Uterus (tissue), 4 donors: ENCODE results near the gene AEBP2. TPM values are rescaled to one million over a fixed set of nuclear protein-coding genes. Genes with fewer than 3 reads are reported as not detected.
"Not testable (repeated sequence)": the region's sequence is repeated elsewhere in the genome, so short reads cannot be mapped to it uniquely, and the experiment has no call there.

Experiments used
- DNase-seq, 2 donors: peaks; one replicate each; pipeline ENCODE4 v3.0.0-alpha.2; 2019 to 2020
- H3K27ac ChIP-seq, 2 donors: fragments of 200-600 bp; sonication (generic); 1 replicate in 1 of 2; 2 replicates in 1 of 2; pipeline ENCODE4 v1.5.1; 2016 to 2018
- H3K27me3 ChIP-seq, 2 donors: fragments of 200-600 bp; sonication (generic); one replicate each; pipeline ENCODE4 v1.5.1; 2018 to 2019; ENCODE audit warnings: control low read depth in 1 of 2
- H3K36me3 ChIP-seq, 2 donors: fragments of 200-600 bp; sonication (generic); one replicate each; pipeline ENCODE4 v1.5.1; 2019; ENCODE audit warnings: control low read depth in 1 of 2
- H3K4me1 ChIP-seq, 2 donors: fragments of 200-600 bp; sonication (generic); one replicate each; pipeline ENCODE4 v1.5.1; 2018 to 2019; ENCODE audit warnings: control low read depth in 1 of 2
- H3K4me3 ChIP-seq, 2 donors: fragments of 200-600 bp; sonication (generic); 1 replicate in 1 of 2; 2 replicates in 1 of 2; pipeline ENCODE4 v1.5.1; 2018 to 2019; ENCODE audit warnings: mild to moderate bottlenecking in 1 of 2
- H3K9me3 ChIP-seq, 2 donors: fragments of 200-600 bp; sonication (generic); one replicate each; pipeline ENCODE4 v1.5.1; 2019; ENCODE audit warnings: control low read depth in 1 of 2
- CTCF ChIP-seq, 4 experiments: fragments of 200-600 bp in 2 of 4; fragments of 450-650 bp in 2 of 4; sonication (generic) in 2 of 4; IDR thresholded peaks; one replicate each; pipeline ENCODE4 v1.5.1; 2016 to 2019; ENCODE audit warnings: antibody characterized with exemption in 4 of 4, mild to moderate bottlenecking in 2 of 4, moderate library complexity in 1 of 4
- POLR2A ChIP-seq, 2 donors: fragments of 450-650 bp; IDR thresholded peaks; one replicate each; pipeline ENCODE4 v1.6.1; 2016; ENCODE audit warnings: antibody characterized with exemption in 2 of 2, mild to moderate bottlenecking in 1 of 2, moderate library complexity in 1 of 2
- intact Hi-C: fragments of 100-400 bp; cut with DNase I; formaldehyde crosslinking; loops from one replicate; pipeline ENCODE4 v1.15.1; 2023; ENCODE audit warnings: low total_unique reads
- total RNA-seq, 4 donors: library from RNA; depleted of rRNA in 3 of 4; stranded (reverse); fragments of >200 nt in 3 of 4; gene quantifications; one replicate each; pipeline versions ENCODE4 v1.1.0 to v1.2.4, GENCODE V29; 2014 to 2023
- donor health status: DM: yes; HTN: yes; CAD: no.

The AEBP2 gene
- total RNA-seq, 4 donors from 2014 or later, result 16.7 to 95.8 (median 69.1) TPM

DNA sequence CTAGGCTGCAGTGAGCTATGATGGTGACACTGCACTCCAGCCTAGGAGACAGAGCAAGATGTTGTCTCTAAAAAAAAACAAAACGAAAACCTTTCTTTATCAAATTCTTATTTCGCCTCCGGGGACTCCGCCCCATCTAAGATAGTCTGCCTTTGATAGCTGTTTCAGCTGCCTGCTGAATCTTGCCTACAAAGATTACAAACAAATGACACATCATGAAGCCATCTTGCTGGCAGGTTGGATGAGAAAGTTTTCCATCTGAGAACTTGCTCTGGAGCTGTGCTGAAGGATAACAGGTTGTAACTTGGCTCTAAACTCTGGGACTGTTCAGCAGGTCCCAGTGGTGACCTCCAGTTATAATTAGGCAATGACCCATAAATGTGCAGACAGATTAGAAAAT lies 41.8 kb upstream of the AEBP2 start:
- no peaks in the 10 kb centered on the region for H3K9me3 ChIP-seq
- H3K27me3 ChIP-seq, result no peaks in the 10 kb centered on the region
- H3K4me1 ChIP-seq, result no peaks in the 10 kb centered on the region
- intact Hi-C loops, result no loop called here
- DNase-seq, result no peak
- no peaks in the 10 kb centered on the region for H3K36me3 ChIP-seq
- H3K27ac ChIP-seq, result no peak overlapping the region
- TF ChIP-seq CTCF (IDR thresholded peaks at IDR 0.05) (no peak), POLR2A (IDR thresholded peaks at IDR 0.05) (no peak)
- H3K4me3 ChIP-seq, result no peak overlapping the region

GRCh38 chr12:19398376-19399363 lies 40.6 kb upstream of the AEBP2 start:
- DNase-seq, result no peak
- Histone ChIP-seq H3K27ac (no peak overlapping the region), H3K4me3 (no peak overlapping the region), H3K36me3 (no peaks in the 10 kb centered on the region), H3K9me3 (no peaks in the 10 kb centered on the region), H3K4me1 (no peaks in the 10 kb centered on the region), H3K27me3 (no peaks in the 10 kb centered on the region)
- intact Hi-C loops, result no loop called here
- TF ChIP-seq POLR2A (IDR thresholded peaks at IDR 0.05) (no peak), CTCF (IDR thresholded peaks at IDR 0.05) (no peak)

DNA sequence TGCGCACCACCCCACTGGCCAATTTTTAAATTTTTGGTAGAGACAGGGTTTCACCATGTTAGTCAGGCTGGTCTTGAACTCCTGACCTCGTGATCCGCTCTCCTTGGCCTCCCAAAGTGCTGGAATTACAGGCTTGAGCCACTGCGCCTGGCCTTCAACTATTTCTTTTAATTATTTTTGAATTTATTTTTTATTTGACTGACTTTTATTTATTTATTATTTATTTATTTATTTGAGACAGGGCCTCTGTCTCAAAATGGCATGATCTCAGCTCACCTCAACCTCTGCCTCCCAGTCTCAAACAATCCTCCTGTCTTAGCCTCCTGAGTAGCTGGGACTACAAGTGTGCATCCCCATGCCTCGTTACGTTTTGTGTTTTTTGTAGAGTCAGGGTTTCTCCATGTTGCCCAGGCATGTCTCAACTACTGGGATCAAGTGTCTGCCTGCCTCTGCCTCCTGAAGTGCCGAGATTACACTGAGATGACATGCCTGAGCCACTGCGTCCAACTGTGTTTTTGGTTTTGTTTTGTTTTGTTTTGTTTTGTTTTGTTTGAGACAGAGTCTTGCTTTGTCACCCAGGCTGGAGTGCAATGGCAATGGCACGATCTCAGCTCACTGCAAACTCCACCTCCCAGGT lies 38.5 kb upstream of the AEBP2 start:
- intact Hi-C loops, H3K36me3 ChIP-seq, H3K4me1 ChIP-seq, H3K9me3 ChIP-seq, H3K4me3 ChIP-seq, H3K27ac ChIP-seq, H3K27me3 ChIP-seq, DNase-seq: not testable (repeated sequence)

GRCh38 chr12:19402211-19402610 lies 37.1 kb upstream of the AEBP2 start:
- Histone ChIP-seq H3K4me3 (no peak overlapping the region), H3K27ac (no peak overlapping the region)

More at GRCh38 chr12:19402211-19402610, 37.1 kb upstream of the AEBP2 start:
- DNase-seq, result no peak
- H3K4me1 ChIP-seq, result no peaks in the 10 kb centered on the region
- no peaks in the 10 kb centered on the region for H3K27me3 ChIP-seq
- H3K9me3 ChIP-seq, result no peaks in the 10 kb centered on the region
- no peaks in the 10 kb centered on the region for H3K36me3 ChIP-seq
- intact Hi-C loops, result no loop called here
- TF ChIP-seq POLR2A (IDR thresholded peaks at IDR 0.05) (no peak), CTCF (IDR thresholded peaks at IDR 0.05) (no peak)
